ENCODE measurements around the gene ANKRD49. TPM values are rescaled to one million over a fixed set of nuclear protein-coding genes. Genes with fewer than 3 reads are reported as not detected.

The ANKRD49 gene
- total RNA-seq, 1 donor = 13.0 TPM

DNA sequence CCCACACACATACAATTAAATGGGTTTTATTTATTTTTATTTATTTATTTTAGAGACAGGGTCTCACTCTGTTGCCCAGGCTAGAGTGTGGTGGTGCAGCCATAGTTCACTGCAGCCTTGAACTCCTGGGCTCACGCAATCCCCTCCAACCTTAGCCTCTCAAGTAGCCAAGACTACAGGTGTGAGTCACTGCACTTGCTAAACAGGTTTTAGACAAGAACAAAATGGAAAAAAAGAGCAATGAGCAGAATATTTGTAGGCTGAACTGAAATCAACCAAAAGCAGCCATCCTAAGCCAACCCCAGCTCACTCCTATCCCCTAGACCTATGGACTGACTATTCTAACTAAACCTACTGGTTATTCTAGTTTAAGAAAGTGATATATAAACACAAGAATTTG is 37.9 kb upstream of the ANKRD49 start:
- Histone ChIP-seq H3K4me2 (ENCODE audit: insufficient read depth, low read length) (no peak overlapping the region), H3K27ac (ENCODE audit: low read depth, low read length) (no peak overlapping the region), H3K36me3 (ENCODE audit: insufficient read depth, low read length) (peaks cover under 1% of the 10 kb centered on the region), H3K27me3 (ENCODE audit: insufficient read depth, low read length) (no peaks in the 10 kb centered on the region), H4K20me1 (ENCODE audit: insufficient read depth, low read length) (no peaks in the 10 kb centered on the region), H3K4me3 (ENCODE audit: insufficient read depth, low read length) (no peak overlapping the region), H3K79me2 (ENCODE audit: insufficient read depth, low read length) (no peaks in the 10 kb centered on the region), H2AFZ (ENCODE audit: low read length) (no peak overlapping the region), H3K9me3 (ENCODE audit: low read depth, low read length) (no peaks in the 10 kb centered on the region), H3K4me1 (ENCODE audit: insufficient read depth, low read length) (no peaks in the 10 kb centered on the region)
- DNase-seq (ENCODE audit: insufficient read length, low spot score, missing footprints) = no peak
- TF ChIP-seq CTCF (IDR thresholded peaks at IDR 0.05; ENCODE audit: extremely low read depth, low read depth, low read length) = no peak

DNA sequence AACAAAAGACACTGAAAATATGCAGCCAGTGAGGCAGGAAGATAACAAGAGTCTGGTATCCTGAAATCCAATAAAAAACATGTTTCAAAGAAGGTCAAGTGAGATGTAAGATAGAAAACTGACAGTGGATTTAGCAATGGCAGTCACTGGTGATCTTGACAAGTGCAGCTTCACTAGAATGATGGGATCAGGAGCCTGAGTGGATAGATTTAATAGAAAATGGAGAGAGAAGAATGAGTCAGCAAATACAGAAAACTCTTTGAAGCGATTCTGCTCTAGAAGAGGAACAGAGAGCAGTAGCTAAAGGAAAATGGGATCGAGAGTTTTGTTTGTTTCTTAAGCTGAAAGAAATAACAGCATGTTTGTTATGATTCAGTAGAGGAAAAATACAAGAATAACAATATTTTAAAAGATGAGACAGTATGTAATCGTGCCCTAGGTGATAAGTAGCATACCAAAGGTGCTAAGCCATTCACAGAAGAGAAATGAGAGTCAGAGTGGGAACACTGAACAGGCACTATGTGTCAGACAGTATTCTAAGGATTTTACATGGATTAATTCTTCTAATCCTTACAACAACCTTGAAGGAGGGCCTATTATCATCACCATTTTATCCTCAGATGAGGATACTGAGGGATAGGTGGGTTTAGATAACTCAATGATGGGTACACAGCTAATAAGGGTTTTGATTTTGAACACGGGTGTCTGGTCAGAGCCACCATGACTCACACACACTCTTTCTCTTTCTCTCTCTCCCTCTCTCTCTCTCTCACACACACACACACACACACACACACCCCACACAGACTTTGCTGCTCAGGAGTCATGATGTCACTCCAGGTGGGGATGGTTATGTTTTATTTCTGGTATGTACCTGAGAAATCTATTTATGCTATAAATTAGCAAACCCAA is 36.4 kb upstream of the ANKRD49 start:
- DNase-seq (ENCODE audit: insufficient read length, low spot score, missing footprints) = no peak
- H2AFZ ChIP-seq (ENCODE audit: low read length) = peak overlapping the region; percentile 25
- no peaks in the 10 kb centered on the region for H4K20me1 ChIP-seq (ENCODE audit: insufficient read depth, low read length)
- no peak overlapping the region for H3K27ac ChIP-seq (ENCODE audit: low read depth, low read length)
- no peak for TF ChIP-seq CTCF (IDR thresholded peaks at IDR 0.05; ENCODE audit: extremely low read depth, low read depth, low read length)
- no peaks in the 10 kb centered on the region for H3K9me3 ChIP-seq (ENCODE audit: low read depth, low read length)
- no peak overlapping the region for H3K4me3 ChIP-seq (ENCODE audit: insufficient read depth, low read length)
- H3K4me1 ChIP-seq (ENCODE audit: insufficient read depth, low read length) = no peaks in the 10 kb centered on the region
- H3K36me3 ChIP-seq (ENCODE audit: insufficient read depth, low read length) = peaks cover 3% of the 10 kb centered on the region
- H3K27me3 ChIP-seq (ENCODE audit: insufficient read depth, low read length) = no peaks in the 10 kb centered on the region
- no peaks in the 10 kb centered on the region for H3K79me2 ChIP-seq (ENCODE audit: insufficient read depth, low read length)
- H3K4me2 ChIP-seq (ENCODE audit: insufficient read depth, low read length) = no peak overlapping the region

- H3K79me2 ChIP-seq (ENCODE audit: insufficient read depth, low read length) = no peaks in the 10 kb centered on the region
- TF ChIP-seq CTCF (IDR thresholded peaks at IDR 0.05; ENCODE audit: extremely low read depth, low read depth, low read length) = no peak
- H3K27me3 ChIP-seq (ENCODE audit: insufficient read depth, low read length) = no peaks in the 10 kb centered on the region
Measured at GRCh38 chr11:94459576-94459975, 34.2 kb upstream of the ANKRD49 start.

GRCh38 chr11:94469416-94469815 is 24.4 kb upstream of the ANKRD49 start:
- TF ChIP-seq CTCF (IDR thresholded peaks at IDR 0.05; ENCODE audit: extremely low read depth, low read depth, low read length) = no peak
- Histone ChIP-seq H3K36me3 (ENCODE audit: insufficient read depth, low read length) (no peaks in the 10 kb centered on the region), H3K4me1 (ENCODE audit: insufficient read depth, low read length) (no peaks in the 10 kb centered on the region), H3K9me3 (ENCODE audit: low read depth, low read length) (no peaks in the 10 kb centered on the region), H3K27ac (ENCODE audit: low read depth, low read length) (no peak overlapping the region), H3K4me2 (ENCODE audit: insufficient read depth, low read length) (no peak overlapping the region), H3K4me3 (ENCODE audit: insufficient read depth, low read length) (no peak overlapping the region), H2AFZ (ENCODE audit: low read length) (no peak overlapping the region), H4K20me1 (ENCODE audit: insufficient read depth, low read length) (no peaks in the 10 kb centered on the region), H3K27me3 (ENCODE audit: insufficient read depth, low read length) (no peaks in the 10 kb centered on the region), H3K79me2 (ENCODE audit: insufficient read depth, low read length) (no peaks in the 10 kb centered on the region)
- DNase-seq (ENCODE audit: insufficient read length, low spot score, missing footprints) = no peak

More at GRCh38 chr11:94459576-94459975, 34.2 kb upstream of the ANKRD49 start:
- Histone ChIP-seq H3K36me3 (ENCODE audit: insufficient read depth, low read length) (peaks cover 3% of the 10 kb centered on the region), H3K4me1 (ENCODE audit: insufficient read depth, low read length) (no peaks in the 10 kb centered on the region), H3K9me3 (ENCODE audit: low read depth, low read length) (no peaks in the 10 kb centered on the region), H3K4me2 (ENCODE audit: insufficient read depth, low read length) (no peak overlapping the region), H2AFZ (ENCODE audit: low read length) (no peak overlapping the region), H4K20me1 (ENCODE audit: insufficient read depth, low read length) (no peaks in the 10 kb centered on the region), H3K4me3 (ENCODE audit: insufficient read depth, low read length) (no peak overlapping the region), H3K27ac (ENCODE audit: low read depth, low read length) (no peak overlapping the region)
- no peak for DNase-seq (ENCODE audit: insufficient read length, low spot score, missing footprints)
